HK-2 (cell line): ENCODE data around the gene TTLL7.

Experiments
- DNase-seq: peaks from one replicate; pipeline ENCODE4 v3.0.0-alpha.2; 2018; ENCODE audit not compliant: unreplicated experiment

The TTLL7 gene

GRCh38 chr1:83819436-83819835, 179.5 kb downstream of the TTLL7 start:
- DNase-seq, result no peak

DNA sequence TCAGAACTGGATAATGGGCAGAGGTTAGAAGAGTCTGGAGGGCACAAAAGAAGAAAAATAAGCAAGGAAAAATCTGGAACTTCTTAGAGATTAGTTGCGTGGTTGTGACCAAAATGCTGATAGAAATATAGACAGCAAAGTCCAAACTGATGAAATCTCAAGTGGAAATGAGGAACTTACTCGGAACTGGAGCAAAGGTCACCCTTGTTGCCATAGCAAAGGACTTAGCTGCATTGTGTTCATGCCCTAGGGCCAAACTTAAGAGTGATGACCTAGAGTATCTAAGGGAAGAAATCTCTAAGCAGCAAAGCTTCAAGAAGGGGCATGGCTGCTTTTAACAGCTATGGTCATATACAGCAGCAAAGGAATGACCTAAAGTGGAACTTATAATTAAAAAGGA, 180.0 kb downstream of the TTLL7 start:
- DNase-seq, result no peak

DNA sequence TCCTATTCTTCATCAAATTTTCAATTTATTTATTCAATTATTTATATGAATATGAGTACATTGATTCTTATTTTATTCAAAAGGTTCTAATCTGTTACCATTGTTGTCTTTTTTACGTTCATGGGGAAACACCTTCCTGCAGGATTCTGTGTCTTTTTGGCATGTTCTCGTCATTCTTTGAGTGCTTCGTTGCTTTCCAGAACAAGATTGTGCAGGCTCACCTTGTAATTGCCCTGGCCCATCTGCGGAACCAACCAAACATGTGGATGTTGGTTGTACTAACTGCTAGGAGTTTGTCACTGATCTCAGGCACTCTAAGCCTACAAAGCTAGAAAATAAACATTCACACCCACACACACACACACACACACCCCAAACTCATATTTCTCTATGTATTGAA, 182.1 kb downstream of the TTLL7 start:
- DNase-seq, result no peak

DNA sequence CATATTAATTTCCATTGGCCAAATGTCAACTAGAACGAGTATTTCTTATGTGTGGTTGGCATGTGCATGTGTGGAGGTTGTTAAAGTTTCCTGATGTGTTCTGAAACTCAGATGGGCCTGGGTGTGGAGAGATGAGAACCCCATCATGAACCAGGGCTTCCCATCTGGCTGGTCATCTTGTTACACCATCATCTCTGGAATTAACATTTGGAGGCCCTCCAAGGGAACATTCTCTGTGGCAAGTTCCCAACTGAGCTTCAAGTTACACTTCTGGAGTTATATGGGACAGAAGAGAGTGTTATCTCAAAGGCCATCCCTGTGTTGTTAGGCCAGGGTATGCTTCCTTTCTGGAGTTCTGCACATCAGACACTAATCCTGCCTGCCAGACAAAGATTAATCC, 183.6 kb downstream of the TTLL7 start:
- DNase-seq, result no peak
